GM19025 (cell line): ENCODE measurements around the gene RBCK1.
A peak's percentile ranks its signal among the peaks of the same experiment; 100 is the strongest.
"Not testable (repeated sequence)": the region's sequence is repeated elsewhere in the genome, so short reads cannot be mapped to it uniquely, and the experiment has no call there.

ENCODE experiments used
- ATAC-seq: cut with Tn5 transposase; IDR thresholded peaks from one replicate; pipeline ENCODE4 v1.9.1; 2021; ENCODE audit warnings: mild to moderate bottlenecking, low read depth, moderate library complexity; ENCODE audit not compliant: unreplicated experiment

The RBCK1 gene

GRCh38 chr20:375265-375889 is 32.7 kb upstream of the RBCK1 start:
- ATAC-seq = no peak

- ATAC-seq = no peak
Observed at GRCh38 chr20:376089-376488, 32.0 kb upstream of the RBCK1 start.

- ATAC-seq = no peak
Observed at GRCh38 chr20:376750-377149, 31.3 kb upstream of the RBCK1 start.

GRCh38 chr20:377578-377977 is 30.5 kb upstream of the RBCK1 start:
- not testable (repeated sequence) for ATAC-seq

GRCh38 chr20:378961-379336 is 29.1 kb upstream of the RBCK1 start:
- no peak for ATAC-seq

- peak; percentile 49 for ATAC-seq
Observed at GRCh38 chr20:380763-381580, 27.1 kb upstream of the RBCK1 start.

GRCh38 chr20:381581-382290 is 26.4 kb upstream of the RBCK1 start:
- peak; percentile 65 for ATAC-seq

GRCh38 chr20:382291-383115 is 25.6 kb upstream of the RBCK1 start:
- no peak for ATAC-seq

- no peak for ATAC-seq
Observed at GRCh38 chr20:383889-384288, 24.2 kb upstream of the RBCK1 start.

- ATAC-seq = no peak
Observed at GRCh38 chr20:384723-385122, 23.4 kb upstream of the RBCK1 start.

GRCh38 chr20:385448-385847 is 22.7 kb upstream of the RBCK1 start:
- ATAC-seq = no peak

- not testable (repeated sequence) for ATAC-seq
Observed at GRCh38 chr20:386634-387033, 21.5 kb upstream of the RBCK1 start.

- ATAC-seq = no peak
Observed at GRCh38 chr20:387520-387919, 20.6 kb upstream of the RBCK1 start.

GRCh38 chr20:388034-388994 is 19.8 kb upstream of the RBCK1 start:
- ATAC-seq = no peak

GRCh38 chr20:389220-389619 is 18.9 kb upstream of the RBCK1 start:
- ATAC-seq = no peak

- ATAC-seq = no peak
Observed at GRCh38 chr20:391041-391711, 16.9 kb upstream of the RBCK1 start.

GRCh38 chr20:393296-393695 is 14.8 kb upstream of the RBCK1 start:
- not testable (repeated sequence) for ATAC-seq

GRCh38 chr20:396252-396618 is 11.9 kb upstream of the RBCK1 start:
- ATAC-seq = no peak
